HG03442 (cell line): ENCODE data around the gene RPS6KA1.
"Not testable (repeated sequence)": the region's sequence is repeated elsewhere in the genome, so short reads cannot be mapped to it uniquely, and the experiment has no call there.

ENCODE experiments used
- ATAC-seq: cut with Tn5 transposase; IDR thresholded peaks from one replicate; pipeline ENCODE4 v1.9.1; 2021; ENCODE audit warnings: mild to moderate bottlenecking, moderate library complexity; ENCODE audit not compliant: unreplicated experiment

Gene RPS6KA1

DNA sequence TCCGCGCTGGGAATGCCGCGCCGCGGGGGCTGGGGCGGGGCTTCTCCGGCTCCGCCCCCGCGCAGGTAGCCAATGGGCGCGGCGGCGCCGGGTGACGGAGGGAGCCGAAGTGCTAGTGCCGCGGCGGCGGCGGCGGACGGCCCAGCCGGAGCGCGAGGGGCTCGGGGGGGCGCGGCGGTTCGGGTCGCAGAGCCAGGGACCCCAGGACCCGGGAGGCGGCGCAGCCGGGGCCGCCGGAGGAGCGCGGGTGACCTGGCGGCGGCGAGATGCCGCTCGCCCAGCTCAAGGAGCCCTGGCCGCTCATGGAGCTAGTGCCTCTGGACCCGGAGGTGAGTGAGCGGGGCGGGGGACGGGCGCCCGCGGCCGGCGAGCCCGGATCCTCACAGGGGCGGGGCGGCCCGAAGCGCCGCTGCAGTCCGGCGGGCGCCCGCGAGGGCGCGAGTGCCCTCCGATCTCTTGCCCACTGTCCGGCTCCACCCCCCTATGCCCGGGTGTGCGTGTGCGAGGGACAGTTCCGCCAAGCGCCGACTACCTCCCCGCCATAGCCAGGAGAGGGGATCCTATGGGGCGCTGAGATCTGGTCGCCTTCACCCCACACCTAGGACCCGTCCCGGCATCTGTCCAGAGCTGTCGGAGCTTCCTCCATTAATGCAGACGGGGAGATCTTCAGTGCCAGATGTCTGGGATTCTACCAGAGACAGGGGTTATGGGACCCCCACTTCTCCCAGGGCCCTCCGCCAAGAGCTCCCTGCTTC lies at the start of gene RPS6KA1:
TSS of gene RPS6KA1 (plus strand) at position 107 of the 755 bp plus-strand sequence. CDS start at position 267, 160 bp downstream.
- peak; percentile 72 for ATAC-seq

DNA sequence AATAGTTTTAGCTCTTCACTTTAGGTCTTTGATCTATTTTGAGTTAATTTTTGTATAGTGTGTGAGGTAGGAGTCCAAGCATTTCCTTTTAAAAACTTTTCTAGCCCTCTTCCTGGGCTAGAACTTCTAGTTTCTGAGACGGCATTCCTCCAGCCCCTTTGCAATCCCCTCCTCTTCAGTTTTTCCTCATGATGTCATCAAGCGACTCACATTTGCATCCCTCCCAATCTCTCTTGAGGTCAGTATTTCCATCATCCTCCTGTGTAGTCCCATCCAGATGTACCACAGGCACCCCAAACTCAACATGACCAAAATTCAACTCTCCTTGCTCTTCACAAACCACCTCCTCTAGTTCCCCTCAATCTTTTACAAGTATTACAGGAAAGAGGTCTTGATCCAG lies 46.6 kb upstream of the RPS6KA1 start:
- no peak for ATAC-seq

DNA sequence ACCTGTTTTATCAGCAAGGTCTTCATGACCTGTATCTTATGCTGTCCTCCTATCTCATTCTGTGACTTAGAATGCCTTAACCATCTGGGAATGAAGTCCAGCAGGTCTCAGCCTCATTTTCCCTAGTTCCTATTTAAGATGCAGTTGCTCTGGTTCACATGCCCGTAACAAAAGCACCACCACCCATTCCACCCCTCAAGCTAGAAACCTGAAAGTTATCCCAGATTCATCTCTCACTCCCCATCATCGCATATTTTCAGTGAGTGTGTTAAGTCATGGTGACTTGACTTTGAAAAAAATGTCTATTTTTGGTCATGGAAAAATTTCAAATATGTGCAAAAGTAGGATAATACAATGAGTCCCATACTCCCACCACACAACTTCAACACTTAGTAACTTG lies 45.6 kb upstream of the RPS6KA1 start:
- no peak for ATAC-seq

DNA sequence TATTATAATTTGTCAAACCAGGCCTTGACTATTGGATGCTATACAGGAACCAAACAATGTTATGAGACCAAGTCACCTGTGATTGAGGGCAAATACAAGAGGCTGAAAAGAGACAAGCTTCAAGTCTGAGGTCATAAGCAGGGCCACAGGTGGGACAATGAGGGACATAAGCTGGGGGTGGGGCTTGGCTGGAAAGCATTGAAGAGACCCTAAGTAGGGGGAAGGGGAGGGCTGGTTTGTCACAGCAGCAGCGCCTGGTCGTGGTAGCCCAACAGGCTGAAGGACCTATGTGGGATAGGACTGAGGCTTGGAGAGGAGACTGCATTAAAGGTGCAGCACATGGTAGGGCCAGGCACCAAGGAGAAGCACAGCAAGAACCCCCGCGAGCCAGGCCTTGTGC lies 39.4 kb upstream of the RPS6KA1 start:
- no peak for ATAC-seq

DNA sequence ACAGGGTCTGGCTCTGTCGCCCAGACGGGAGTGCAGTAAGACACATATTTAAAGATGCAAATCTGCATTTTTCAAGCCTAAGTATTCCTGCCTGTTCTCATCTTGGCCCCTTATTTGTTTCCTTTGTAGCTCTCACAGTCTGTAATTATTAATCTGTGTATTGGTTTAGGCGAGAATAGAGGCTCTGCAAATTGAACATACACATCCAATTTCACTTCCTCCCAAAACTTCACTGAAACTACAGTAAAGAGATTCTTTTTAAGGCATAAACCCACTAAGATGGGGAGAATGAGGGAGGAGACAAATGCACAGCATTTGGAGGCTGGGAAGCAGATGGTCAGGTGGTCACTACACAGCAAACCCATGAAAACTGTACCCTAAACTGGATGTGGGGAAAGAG lies 36.3 kb upstream of the RPS6KA1 start:
- no peak for ATAC-seq

DNA sequence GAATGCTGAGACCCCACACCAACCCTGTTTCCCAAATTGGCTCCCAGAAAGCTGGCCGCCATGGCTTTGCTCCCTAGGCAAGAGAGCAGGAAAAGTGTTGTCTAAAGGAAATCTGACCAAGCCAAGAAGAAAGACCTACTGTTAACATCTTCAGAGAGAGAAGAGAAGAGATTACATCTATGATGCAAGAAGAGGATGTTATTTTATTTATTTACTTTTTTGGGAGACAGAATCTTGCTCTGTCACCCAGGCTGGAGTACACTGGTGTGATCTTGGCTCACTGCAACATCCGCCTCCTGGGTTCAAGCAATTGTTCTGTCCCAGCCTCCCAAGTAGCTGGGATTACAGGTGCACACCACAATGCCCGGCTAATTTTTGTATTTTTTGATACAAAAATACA lies 35.6 kb upstream of the RPS6KA1 start:
- ATAC-seq = no peak

DNA sequence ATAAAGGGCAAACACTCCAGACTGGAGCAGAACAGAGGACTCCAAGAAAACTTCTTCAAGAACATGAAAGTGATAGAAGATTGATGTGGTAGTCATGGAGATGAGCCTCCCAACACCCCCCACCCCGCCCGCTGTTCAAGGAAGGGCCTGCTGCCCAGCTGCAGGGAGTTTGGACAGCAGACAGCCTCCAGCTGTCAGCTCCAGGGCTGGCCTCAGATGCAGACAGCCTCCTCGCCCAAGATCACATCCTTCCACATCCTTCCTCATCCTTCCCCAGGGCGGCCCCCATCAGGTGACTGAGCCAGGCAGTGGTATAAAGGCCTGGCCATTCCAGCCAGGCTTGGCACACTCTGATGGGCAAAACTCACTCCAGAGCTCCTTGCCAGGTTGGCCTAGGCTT lies 32.7 kb upstream of the RPS6KA1 start:
- no peak for ATAC-seq

DNA sequence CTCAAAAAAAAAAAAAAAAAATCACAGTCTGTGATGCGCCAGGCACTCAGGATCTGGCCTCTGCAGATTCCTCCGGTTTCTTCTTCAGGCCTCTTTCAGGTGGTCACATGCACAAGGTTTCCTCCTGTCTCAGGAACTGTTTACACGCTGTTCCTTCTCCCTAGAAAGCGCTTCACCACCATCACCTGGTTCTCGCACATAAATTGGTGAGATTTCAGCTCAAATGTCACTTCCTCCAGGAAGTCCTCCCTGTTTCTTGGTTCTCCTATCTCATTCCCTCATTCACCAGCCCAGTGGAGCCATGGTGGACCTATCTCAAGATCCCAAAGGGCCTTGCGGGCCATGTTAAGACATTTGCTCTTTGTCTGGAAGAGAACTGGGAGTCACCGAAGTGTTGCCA lies 30.7 kb upstream of the RPS6KA1 start:
- no peak for ATAC-seq

DNA sequence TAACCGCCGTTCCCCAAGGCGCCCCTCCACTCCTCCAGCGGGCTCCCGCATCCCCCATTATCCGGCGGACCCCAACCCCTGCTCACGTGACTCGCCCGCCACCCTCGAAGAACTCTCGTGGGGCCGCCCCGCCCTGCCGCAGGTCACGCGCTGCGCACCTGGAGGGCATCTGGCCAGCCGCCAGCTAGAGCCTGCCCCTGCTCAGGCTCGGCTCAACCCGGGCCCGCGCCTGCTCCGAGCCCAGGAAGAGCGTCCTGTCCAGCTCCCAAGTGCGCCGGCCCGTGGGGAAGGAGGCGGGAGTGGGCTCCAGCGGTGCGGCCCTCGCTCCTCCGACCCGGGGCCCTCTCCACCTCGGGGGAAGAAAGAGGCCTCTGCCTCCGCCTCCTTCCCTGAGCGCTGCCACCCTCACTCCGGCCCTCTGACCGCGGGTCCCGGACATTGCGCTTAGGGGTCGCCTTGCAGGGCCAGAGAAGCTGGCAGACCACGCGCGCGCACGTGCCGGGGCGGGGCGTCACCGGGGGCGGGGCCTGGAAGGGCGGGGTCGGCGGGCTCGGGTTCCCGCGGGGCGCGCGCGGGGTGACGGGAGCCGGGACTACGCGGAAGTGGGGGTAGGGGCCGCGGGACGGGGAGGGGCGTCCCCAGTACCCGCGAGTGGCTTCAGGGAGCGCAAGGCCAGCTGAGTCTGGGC lies 28.9 kb upstream of the RPS6KA1 start:
- peak; percentile 62 for ATAC-seq

DNA sequence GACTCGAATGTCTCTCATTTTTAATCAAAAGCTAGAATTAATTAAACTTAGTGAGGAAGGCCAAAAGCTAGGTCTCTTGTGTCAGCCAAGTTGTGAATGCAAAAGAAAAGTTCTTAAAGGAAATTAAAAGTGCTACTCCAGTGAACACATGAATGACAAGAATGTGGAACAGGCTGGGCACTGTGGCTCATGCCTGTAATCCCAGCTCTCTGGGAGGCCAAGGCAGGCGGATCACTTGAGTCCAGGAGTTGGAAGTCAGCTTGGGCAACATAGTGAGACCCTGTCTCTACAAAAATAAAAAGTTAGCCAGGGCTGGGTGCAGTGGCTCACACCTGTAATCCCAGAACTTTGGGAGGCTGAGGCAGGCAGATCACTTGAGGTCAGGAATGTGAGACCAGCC lies 18.9 kb upstream of the RPS6KA1 start:
- not testable (repeated sequence) for ATAC-seq

DNA sequence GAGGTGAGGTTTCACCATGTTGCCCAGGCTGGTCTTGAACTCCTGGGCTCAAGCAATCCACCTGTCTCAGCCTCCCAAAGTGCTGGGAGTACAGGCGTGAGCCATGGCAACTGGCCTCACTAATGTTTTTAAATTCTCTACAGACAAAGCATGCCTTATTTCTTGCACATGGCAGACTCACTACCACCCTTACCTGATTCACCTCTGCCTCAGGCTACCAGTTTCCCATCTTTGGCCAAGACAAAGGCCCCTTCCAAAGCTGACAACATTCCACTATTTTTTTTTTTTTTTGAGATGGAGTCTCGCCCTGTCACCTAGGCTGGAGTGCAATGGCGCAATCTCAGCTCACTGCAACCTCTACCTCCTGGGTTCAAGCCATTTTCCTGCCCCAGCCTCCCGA lies 13.7 kb upstream of the RPS6KA1 start:
- ATAC-seq = not testable (repeated sequence)

DNA sequence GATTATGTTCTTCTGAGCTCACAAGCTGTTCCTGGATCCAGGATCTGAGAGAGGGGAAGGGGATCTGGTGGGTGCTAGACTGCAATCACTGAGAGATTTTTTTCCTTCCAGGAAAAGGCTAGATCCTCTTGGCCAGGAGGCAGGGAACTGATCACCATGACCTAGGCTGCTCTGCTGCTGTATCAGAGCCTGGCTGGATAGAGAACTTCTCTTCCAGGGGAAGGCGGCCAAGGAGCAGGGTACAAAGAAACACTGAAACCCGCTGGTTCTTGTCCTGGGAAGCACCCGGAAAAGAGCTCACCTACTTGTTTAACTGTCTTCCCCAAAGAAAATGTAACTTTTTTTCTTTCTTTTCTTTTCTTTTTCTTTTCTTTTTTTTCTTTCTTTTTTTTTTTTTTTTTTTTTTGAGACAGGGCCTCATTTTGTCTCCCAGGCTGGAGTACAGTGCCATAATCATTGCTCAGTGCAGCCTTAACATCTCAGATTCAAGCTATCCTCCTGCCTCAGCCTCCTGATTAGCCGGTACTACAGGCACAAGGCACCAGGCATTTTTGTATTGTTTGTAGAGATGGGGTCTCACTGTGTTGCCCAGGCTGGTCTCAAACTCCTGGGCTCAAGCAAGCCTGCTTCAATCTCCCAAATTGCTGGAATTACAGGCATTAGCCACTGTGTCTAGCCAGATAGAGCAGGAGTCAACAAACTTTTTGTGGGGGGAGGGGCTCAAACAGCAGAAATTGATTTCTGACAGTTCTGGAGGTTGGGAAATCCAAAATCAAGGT lies 12.4 kb upstream of the RPS6KA1 start:
- no peak for ATAC-seq

DNA sequence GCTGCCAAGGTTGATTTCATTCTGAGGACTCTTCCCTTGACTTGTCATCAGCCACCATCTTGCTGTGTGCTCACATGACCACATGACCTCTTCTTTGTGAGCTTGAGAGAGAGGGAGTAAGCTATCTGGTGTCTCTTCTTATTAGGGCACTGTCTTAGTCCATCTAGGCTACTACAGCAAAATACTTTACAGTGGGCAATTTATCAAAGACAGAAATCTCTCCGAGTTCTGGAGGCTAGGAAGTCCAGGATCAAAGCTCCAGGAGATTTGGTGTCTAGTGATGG lies 11.9 kb upstream of the RPS6KA1 start:
- ATAC-seq = no peak

DNA sequence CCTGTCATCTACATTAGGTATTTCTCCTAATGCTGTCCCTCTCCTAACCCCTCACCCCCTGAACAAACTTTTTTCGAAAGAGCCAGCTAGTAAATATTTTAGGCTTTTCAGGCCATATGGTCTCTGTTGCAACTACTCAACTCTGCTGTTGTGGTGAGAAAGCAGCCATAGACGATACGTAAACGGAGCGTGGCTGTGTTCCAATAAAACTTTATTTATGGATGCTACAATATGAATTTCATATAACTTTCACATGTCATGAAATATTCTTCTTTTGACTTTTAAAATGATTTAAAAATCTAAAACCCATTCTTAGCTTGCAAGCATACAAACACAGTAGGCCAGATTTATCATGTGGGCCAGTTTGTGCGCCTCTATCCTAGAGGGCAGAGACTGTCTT lies 11.2 kb upstream of the RPS6KA1 start:
- no peak for ATAC-seq

DNA sequence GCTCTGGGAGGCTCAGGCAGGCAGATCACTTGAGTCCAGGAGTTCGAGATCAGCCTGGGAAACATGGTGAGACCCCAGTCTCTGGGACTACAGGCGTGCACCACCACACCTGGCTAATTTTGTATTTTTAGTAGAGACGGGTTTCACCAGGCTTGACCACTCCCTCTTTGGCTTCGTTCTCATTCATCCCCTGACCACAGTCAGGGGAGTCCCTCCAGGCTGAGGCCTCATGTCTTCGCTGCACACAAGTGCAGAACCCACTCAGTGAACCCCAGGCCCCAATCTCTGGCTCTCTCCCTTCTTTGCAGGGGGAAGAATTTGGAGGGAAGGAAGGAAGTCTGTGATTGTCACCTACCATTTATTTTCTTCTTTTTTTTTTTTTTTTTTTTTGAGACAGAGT lies 9.2 kb upstream of the RPS6KA1 start:
- ATAC-seq = no peak

DNA sequence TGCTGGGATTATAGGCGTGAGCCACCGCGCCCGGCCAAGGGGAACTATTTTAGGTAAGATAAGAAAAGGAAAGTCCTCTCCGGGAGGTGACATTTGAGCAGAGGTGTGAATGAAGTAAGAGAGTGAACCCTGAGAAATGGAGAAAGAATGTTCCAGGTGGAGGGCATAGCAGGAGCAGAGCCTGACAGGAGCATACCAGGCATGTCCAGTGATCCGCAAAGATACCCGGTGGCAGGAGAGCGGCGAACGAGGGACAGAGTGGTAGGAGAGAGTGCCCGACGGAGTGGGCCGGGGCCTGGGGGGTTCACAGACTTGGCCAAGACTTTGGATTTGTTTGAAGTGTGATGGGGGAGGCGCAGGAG lies 7.9 kb upstream of the RPS6KA1 start:
- ATAC-seq = no peak

DNA sequence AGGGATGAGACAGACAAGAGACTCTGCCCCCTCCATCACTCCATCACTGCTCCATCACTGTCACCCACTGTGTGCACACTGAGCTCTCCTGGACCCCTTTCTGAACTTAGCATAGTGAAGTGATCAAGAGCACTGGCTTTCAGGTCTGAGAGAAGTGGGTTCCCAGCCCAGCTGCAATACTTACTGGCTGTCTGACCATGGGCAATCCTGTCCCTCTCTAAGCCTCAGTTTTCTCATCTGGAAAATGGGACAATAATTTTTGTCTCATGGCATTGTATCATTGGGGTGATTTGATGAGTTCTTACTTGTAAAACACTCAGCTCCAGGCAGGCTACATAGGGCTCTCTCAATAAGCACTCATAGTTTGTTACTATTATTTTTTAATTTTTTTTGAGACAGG lies 7.5 kb upstream of the RPS6KA1 start:
- ATAC-seq = no peak

DNA sequence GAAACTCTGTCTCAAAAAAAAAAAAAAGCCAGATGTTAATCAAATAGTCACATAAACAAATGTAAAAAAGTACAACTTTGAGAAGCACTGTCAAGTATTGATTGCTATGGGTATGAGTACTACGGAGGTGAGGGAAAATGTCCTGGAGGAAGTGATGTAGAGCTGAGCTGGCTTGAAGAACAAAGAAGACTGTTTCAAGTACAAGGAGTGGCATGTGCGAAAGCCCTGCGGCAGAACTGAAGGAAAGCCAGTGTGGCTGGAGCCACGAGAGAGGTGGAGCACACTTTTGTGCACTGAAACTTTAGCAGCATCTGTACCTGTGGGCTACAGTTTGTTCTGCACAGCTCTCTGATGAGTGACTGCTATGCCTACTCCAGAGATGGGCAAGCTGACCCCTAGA lies 5.4 kb upstream of the RPS6KA1 start:
- no peak for ATAC-seq

DNA sequence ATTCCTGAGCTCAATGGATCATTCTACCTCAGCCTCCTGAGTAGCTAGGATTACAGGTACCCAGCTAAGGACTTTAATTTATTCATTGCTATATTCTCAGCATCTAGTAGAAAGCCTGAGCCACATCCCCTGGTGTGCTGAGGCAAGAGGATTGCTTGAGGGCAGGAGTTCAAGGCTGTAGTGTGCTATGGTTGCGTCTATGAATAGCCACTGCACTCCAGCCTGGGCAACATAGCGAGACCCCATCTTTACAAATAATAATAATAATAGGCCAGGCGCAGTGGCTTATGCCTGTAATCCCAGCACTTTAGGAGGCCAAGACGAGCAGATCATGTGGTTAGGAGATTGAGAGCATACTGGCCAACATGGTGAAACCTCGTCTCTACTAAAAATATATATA lies 3.3 kb upstream of the RPS6KA1 start:
- ATAC-seq = no peak

DNA sequence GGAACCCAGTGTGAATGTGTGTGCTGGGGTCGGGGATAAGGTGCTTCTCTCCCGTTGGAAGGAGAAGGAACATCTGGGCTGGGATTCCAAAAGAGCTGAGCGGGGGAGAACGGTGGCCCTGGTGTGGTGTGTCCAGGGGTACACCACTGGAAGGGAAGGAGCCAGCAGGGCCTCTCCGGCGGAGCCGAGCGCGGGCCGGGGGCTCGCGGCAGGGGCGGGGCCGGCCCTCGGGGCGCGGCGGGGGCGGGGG lies 231 bp upstream of the RPS6KA1 start:
- no peak for ATAC-seq

DNA sequence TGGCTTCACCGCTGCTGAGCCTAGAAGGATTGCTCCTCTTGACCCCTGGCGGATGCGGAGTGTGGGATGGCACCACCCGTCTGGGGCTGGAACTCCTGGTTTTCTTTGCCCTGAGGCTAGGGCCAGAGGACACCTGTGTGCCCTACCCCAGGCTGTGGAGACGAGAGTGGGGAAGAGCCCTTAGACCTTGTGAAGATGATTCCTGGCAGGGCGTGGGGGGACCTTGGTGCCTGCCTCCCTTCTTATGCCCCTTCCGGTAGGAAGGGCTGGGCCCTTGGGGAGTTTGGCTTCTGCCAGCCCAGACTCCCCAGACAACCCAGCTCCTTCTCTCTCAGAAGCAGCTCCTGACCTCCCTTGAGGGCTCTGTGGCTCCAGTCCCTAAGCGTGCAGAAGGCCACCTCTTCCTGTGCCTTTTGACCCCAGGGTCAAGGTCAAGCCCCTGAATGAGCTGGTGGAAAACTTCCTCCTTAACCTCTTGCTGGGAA lies 891 bp downstream of the RPS6KA1 start:
- no peak for ATAC-seq

DNA sequence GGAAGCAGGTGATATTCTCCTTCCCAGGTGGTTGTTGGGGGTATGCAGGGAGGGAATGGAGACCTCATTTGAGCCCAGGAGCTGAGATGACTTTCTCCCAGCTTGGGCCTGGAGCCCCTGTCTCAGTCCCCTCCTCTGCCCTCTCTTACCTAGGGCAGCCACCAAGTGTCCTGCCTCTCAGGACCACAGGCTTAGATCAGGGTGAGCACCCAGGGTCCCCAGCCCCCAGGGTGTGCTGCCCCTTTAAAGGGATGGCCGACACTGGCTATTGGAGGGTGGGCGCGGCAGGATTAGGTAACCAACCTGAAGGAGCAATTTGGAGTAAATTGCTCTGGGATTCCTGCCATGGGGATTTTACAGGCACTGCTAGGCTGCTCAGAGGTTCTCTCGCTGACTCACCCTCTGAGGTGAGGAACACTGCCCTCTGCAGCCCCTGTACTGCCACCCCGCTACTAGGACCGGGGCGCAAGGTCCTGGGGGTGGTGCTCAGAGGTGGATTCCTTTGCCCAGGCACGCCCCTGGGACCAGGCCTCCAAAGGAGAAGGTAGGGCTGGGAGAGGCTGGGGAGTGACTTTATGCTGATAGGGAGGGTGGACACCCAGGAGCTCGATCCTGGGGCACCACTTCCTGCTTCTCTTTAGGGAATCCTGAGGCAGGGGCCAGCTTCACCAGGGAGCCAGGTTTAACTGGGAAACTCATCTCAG lies 1.5 kb downstream of the RPS6KA1 start:
- ATAC-seq = no peak
